GM10266 (cell line): ENCODE data around the gene GMDS.
"Not testable (repeated sequence)": the region's sequence is repeated elsewhere in the genome, so short reads cannot be mapped to it uniquely, and the experiment has no call there.

Experiments
- DNase-seq: peaks from one replicate; pipeline ENCODE4 v3.0.0; 2012; ENCODE audit errors: extremely low spot score
- TF ChIP-seq, protein P1 (sequence below): IDR thresholded peaks from 2 replicates; pipeline ENCODE4 v1.5.1; 2012; ENCODE audit warnings: mild to moderate bottlenecking, low read depth; ENCODE audit not compliant: control insufficient read depth, insufficient read depth; ENCODE audit errors: missing control alignments

The GMDS gene

DNA sequence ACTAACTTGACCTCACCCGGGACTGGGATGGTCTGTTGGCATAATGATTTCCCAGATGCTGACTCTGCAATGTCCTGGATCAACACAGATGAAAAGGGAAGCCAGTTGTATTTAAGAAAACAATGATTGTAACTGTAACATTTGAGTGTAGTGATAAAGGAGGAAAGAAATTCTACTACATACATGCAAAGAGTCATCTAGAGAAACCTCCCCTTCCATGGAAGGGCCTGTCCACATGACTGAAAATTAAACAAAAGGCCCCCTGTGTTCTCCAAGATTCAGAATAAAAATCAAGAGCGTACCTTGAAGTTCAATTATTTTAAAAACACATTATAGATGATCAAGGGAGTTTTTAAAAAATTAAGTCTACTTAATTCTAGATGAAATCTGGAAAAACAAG, 484.5 kb downstream of the GMDS start:
- no peak for DNase-seq

DNA sequence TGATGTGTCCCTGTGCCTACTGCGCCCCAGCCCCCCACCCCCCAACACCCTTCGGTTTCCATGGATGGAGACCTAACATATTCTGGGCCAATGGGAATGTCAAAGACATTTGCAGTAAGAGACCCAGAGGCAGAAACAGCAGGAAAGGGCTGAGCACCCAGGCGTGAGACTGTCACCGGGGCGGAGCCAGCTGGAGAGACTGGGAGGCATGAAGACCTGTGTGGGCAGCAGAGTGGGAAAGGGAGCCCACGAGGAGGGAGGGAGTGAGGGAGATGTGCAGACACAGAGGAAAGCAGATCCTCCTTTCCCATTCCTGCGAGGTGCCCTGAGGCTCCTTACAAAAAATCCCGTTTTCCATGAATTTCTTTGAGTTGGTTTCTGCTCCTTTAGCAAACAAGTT, 485.5 kb downstream of the GMDS start:
- TF ChIP-seq, protein P1, sequence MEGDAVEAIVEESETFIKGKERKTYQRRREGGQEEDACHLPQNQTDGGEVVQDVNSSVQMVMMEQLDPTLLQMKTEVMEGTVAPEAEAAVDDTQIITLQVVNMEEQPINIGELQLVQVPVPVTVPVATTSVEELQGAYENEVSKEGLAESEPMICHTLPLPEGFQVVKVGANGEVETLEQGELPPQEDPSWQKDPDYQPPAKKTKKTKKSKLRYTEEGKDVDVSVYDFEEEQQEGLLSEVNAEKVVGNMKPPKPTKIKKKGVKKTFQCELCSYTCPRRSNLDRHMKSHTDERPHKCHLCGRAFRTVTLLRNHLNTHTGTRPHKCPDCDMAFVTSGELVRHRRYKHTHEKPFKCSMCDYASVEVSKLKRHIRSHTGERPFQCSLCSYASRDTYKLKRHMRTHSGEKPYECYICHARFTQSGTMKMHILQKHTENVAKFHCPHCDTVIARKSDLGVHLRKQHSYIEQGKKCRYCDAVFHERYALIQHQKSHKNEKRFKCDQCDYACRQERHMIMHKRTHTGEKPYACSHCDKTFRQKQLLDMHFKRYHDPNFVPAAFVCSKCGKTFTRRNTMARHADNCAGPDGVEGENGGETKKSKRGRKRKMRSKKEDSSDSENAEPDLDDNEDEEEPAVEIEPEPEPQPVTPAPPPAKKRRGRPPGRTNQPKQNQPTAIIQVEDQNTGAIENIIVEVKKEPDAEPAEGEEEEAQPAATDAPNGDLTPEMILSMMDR: no peak
- DNase-seq: no peak

More for the DNA sequence above, 484.5 kb downstream of the GMDS start:
- TF ChIP-seq, protein P1: no peak

DNA sequence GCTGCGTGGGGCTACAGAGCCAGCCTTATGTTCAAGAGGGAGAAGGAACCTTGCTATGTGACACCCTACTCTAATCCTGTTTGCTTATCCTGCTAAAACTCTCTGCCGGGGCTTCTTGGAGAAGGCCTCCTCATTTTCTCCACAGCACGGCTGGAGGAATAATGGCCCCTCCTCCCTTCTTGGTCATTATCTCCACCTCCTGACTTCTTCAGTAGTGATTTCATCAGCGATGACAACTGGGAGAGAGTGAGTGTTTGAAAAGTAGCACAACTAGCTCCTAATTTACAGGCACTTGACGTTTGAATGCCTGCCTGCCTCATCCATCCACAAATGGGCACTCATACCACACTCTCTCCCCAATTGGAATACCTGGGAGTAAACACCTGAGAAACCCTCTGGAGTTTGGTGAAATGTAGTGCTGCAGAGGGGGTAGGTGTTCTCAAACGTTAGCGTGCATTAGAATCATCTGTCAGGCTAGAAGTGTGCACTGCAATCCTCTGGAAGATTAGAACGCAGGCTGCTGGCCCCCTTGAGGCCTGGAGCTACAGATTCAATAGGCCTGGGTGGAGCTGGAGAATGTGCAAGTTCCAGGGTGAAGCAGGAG, 487.2 kb downstream of the GMDS start:
- no peak for DNase-seq
- TF ChIP-seq, protein P1: no peak

DNA sequence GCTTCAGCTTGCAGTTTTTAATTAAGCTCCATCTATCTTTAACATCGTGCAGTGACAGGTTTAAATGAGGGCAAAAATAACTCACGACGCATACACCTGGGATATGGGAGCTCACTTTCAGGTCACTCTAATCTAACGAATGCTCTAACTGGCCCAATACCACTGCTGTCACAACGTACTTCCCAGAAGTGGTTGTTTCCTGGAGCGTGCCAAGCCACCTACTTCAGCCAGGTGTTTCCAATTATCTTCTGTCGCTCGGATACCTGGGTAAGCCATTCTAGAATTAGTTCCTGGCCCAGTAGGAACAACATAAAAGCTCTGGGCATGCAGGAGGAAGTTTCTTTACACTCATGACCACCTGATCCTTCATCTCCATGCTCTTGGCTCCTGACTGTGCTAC, 488.3 kb downstream of the GMDS start:
- TF ChIP-seq, protein P1: no peak
- DNase-seq: no peak

DNA sequence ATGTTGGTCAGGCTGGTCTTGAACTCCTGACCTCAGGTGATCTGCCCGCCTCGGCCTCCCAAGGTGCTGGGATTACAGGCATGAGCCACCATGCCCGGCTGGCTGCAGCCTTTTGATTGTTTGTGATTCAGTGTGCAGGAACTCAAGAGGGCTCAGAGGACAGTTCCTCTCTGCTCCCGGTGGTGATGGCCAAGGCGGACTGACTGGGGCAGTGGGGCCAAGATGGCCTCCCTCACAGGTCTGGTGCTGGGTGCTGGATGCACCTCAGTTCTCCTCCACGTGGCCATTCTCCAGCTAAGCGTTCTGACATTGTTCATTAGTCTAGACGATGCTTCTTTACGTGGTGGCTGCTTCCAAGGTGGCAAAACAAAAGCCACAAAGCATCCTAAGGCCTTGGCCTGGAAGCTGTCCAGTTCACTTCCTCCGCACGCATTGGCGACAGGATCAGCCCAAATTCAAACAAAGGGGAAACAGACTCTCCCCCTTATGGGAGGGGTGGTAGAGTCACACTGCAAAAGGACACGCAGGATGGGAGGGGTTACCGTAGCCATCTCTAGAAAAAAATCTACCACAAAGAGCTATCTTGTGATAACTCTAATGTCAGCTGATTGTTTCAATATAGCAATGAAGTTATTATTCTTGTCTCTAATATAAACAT, 488.8 kb downstream of the GMDS start:
- no peak for DNase-seq

DNA sequence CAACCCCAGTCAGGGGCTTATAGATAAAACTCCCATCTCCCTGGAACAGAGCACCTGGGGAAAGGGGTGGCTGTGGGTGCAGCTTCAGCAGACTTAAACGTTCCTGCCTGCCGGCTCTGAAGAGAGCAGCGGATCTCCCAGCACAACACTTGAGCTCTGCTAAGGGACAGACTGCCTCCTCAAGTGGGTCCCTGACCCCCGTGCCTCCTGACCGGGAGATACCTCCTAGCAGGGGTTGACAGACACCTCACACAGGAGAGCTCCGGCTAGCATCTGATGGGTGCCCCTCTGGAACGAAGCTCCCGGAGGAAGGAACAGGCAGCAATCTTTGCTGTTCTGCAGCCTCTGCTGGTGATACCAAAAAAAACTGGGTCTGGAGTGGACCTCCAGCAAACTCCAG, 494.3 kb downstream of the GMDS start:
- DNase-seq: not testable (repeated sequence)

More for the DNA sequence above, 488.8 kb downstream of the GMDS start:
- TF ChIP-seq, protein P1: no peak

DNA sequence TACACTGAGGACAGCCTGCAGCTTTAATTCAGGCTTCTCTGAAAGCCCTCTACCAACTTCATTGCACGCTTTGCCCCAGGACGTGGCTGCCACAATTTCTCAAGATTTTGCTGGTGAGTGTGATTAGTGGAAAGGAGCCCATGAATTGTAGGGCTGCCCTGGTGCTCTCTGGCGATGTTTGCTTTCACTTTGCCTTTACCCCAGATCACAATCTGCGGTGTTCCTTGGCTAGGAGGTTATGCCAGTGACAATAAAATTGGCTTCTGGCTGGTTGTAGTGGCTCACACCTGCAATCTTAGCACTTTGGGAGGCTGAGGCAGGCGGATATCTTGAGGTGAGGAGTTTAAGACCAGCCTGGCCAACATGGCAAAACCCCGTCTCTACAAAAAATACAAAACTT, 496.4 kb downstream of the GMDS start:
- no peak for DNase-seq
- TF ChIP-seq, protein P1: no peak

DNA sequence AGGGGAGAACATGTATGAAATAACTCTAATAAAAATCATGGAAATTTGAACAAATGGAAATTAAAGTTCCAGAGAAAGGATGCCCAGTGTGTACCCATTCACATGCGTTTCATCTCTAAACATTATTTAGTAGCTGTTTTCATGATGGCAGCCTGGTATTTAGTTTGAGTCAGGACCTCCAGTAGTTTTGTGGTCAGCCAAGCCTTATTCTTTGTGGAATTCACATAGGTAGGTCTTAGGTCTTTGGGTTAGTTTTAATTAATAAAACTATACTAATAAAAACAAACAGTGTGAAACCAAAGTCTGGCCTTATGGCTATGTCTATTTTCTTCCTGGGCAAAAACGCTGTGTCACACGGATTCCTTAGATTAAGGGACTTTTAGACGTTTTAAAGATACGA, 497.9 kb downstream of the GMDS start:
- TF ChIP-seq, protein P1: no peak
- DNase-seq: no peak
